Neuronal stem cell (in vitro differentiated cells): Measurements from ENCODE around the gene LSAMP.

ENCODE experiments used
- DNase-seq: peaks from one replicate; pipeline ENCODE4 v3.0.0-alpha.2; 2013; ENCODE audit warnings: low spot score
- H2AFZ ChIP-seq: one replicate; pipeline ENCODE4 v1.6.1; 2013; ENCODE audit warnings: mild to moderate bottlenecking, low read length, inconsistent platforms
- H2AK5ac ChIP-seq: 2 replicates; pipeline ENCODE4 v1.6.1; 2013; ENCODE audit warnings: low read depth, mild to moderate bottlenecking, inconsistent platforms, low read length, moderate library complexity, mixed read lengths
- H2BK120ac ChIP-seq: 2 replicates; pipeline ENCODE4 v1.6.1; 2013; ENCODE audit warnings: low read depth, mild to moderate bottlenecking, inconsistent platforms, low read length, moderate library complexity, mixed read lengths
- H2BK12ac ChIP-seq: one replicate; pipeline ENCODE4 v1.6.1; 2013; ENCODE audit warnings: low read length, inconsistent platforms
- H2BK15ac ChIP-seq: 2 replicates; pipeline ENCODE4 v1.6.1; 2013; ENCODE audit warnings: mild to moderate bottlenecking, low read length, inconsistent platforms, mixed read lengths
- H2BK5ac ChIP-seq: one replicate; pipeline ENCODE4 v1.6.1; 2013; ENCODE audit warnings: inconsistent platforms, mild to moderate bottlenecking, low read length, moderate library complexity
- H3K14ac ChIP-seq: one replicate; pipeline ENCODE4 v1.6.1; 2013; ENCODE audit warnings: low read length, inconsistent platforms
- H3K18ac ChIP-seq: 2 replicates; pipeline ENCODE4 v1.6.1; 2013; ENCODE audit warnings: low read length, inconsistent platforms
- H3K23ac ChIP-seq: 2 replicates; pipeline ENCODE4 v1.6.1; 2013; ENCODE audit warnings: low read depth, mild to moderate bottlenecking, mixed read lengths, low read length, inconsistent platforms; ENCODE audit not compliant: poor library complexity
- H3K27ac ChIP-seq: replicated peaks from 3 replicates; pipeline ENCODE4 v1.5.1; 2013; ENCODE audit warnings: low read length, inconsistent platforms
- H3K27me3 ChIP-seq, 3 experiments: 2 replicates each; pipeline ENCODE4 v1.6.1; 2013; ENCODE audit warnings: low read length in 3 of 3, mild to moderate bottlenecking in 2 of 3, inconsistent platforms in 1 of 3, low read depth in 1 of 3, mixed read lengths in 1 of 3, moderate library complexity in 1 of 3; ENCODE audit not compliant: control insufficient read depth in 3 of 3, insufficient read depth in 3 of 3
- H3K36me3 ChIP-seq, 2 donors: replicated peaks in 1 of 2; 2 replicates each; pipeline ENCODE4 v1.6.1; 2013; ENCODE audit warnings: low read length in 2 of 2; ENCODE audit not compliant: control insufficient read depth in 2 of 2, insufficient read depth in 2 of 2
- H3K4ac ChIP-seq: 2 replicates; pipeline ENCODE4 v1.6.1; 2013; ENCODE audit warnings: inconsistent platforms, mild to moderate bottlenecking, low read length, moderate library complexity
- H3K4me1 ChIP-seq, 2 donors: 1 replicate in 1 of 2; 2 replicates in 1 of 2; pipeline ENCODE4 v1.6.1; 2013; ENCODE audit warnings: low read length in 2 of 2, low read depth in 1 of 2; ENCODE audit not compliant: control insufficient read depth in 2 of 2, insufficient read depth in 1 of 2
- H3K4me2 ChIP-seq: one replicate; pipeline ENCODE4 v1.6.1; 2013; ENCODE audit warnings: mild to moderate bottlenecking, low read length, inconsistent platforms; ENCODE audit not compliant: insufficient read depth, poor library complexity, severe bottlenecking
- H3K4me3 ChIP-seq, 2 donors: 2 replicates each; pipeline ENCODE4 v1.5.1; 2013; ENCODE audit warnings: low read length in 2 of 2, mild to moderate bottlenecking in 2 of 2, inconsistent platforms in 1 of 2, moderate library complexity in 1 of 2
- H3K79me1 ChIP-seq: one replicate; pipeline ENCODE4 v1.6.1; 2013; ENCODE audit warnings: low read depth, mild to moderate bottlenecking, inconsistent platforms, low read length, moderate library complexity
- H3K9ac ChIP-seq: one replicate; pipeline ENCODE4 v1.6.1; 2013; ENCODE audit warnings: mild to moderate bottlenecking, low read depth, low read length, inconsistent platforms; ENCODE audit not compliant: poor library complexity
- H3K9me3 ChIP-seq, 2 donors: replicated peaks in 1 of 2; 2 replicates each; pipeline versions ENCODE3 to v1.6.1; 2013; ENCODE audit warnings: low read length in 2 of 2, mild to moderate bottlenecking in 2 of 2, inconsistent platforms in 1 of 2, low read depth in 1 of 2, mixed read lengths in 1 of 2, moderate library complexity in 1 of 2; ENCODE audit not compliant: control insufficient read depth in 2 of 2, insufficient read depth in 1 of 2
- H4K8ac ChIP-seq: one replicate; pipeline ENCODE4 v1.6.1; 2013; ENCODE audit warnings: low read depth, mild to moderate bottlenecking, inconsistent platforms, low read length, moderate library complexity
- H4K91ac ChIP-seq: one replicate; pipeline ENCODE4 v1.6.1; 2013; ENCODE audit warnings: low read length, low read depth, mild to moderate bottlenecking, inconsistent platforms; ENCODE audit not compliant: poor library complexity
- WGBS, 2 donors: extraction: QIAGEN DNeasy Blood & Tissue Kit; methylation state at CpG; one replicate each; pipeline ENCODE4 v1.1.7; 2013; ENCODE audit warnings: missing lambda C conversion rate in 2 of 2, mixed read lengths in 1 of 2; ENCODE audit not compliant: insufficient read length in 2 of 2, insufficient replicate concordance in 1 of 2; ENCODE audit errors: extremely low coverage in 2 of 2; 5-methylcytosine and 5-hydroxymethylcytosine counted together

Gene LSAMP

GRCh38 chr3:116445990-116446389 is 703 bp upstream of the LSAMP start:
- no peak overlapping the region for H3K4ac ChIP-seq
- no peak overlapping the region for H2BK15ac ChIP-seq
- no peak for DNase-seq
- peak overlapping the region in 1 of 2 donors; percentile 3 for H3K4me3 ChIP-seq
- H2BK12ac ChIP-seq, result no peak overlapping the region
- H4K91ac ChIP-seq, result no peak overlapping the region
- peak overlapping the region; percentile 27 for H3K9ac ChIP-seq
- H4K8ac ChIP-seq, result no peak overlapping the region
- H3K27ac ChIP-seq, result peak overlapping the region; percentile 80
- peak overlapping the region; percentile 32 for H3K4me2 ChIP-seq
- WGBS, 2 donors, result no CpG with 5 or more reads among the region's 2 CpGs
- no peaks in the 10 kb centered on the region for H3K79me1 ChIP-seq
- no peak overlapping the region for H3K14ac ChIP-seq
- peak overlapping the region; percentile 83 for H2AFZ ChIP-seq
- H2AK5ac ChIP-seq, result no peak overlapping the region
- no peak overlapping the region for H2BK120ac ChIP-seq
- no peaks in the 10 kb centered on the region for H3K27me3 ChIP-seq
- H3K36me3 ChIP-seq, result no peaks in the 10 kb centered on the region
- H3K4me1 ChIP-seq, result peaks cover 6 to 16% of the 10 kb centered on the region in 2 donors
- H3K23ac ChIP-seq, result no peak overlapping the region
- H2BK5ac ChIP-seq, result no peak overlapping the region
- H3K9me3 ChIP-seq, result no peaks in the 10 kb centered on the region
- no peak overlapping the region for H3K18ac ChIP-seq

- H3K27me3 ChIP-seq, result no peaks in the 10 kb centered on the region
- peak overlapping the region; percentile 67 for H3K14ac ChIP-seq
- H3K4ac ChIP-seq, result no peak overlapping the region
- H2BK12ac ChIP-seq, result no peak overlapping the region
- H2AK5ac ChIP-seq, result no peak overlapping the region
- peak overlapping the region; percentile 96 for H2AFZ ChIP-seq
- H3K9ac ChIP-seq, result peak overlapping the region; percentile 95
- no peak overlapping the region for H3K23ac ChIP-seq
- DNase-seq, result no peak
- H2BK15ac ChIP-seq, result no peak overlapping the region
- peaks cover 6 to 16% of the 10 kb centered on the region in 2 donors for H3K4me1 ChIP-seq
- no peak overlapping the region for H4K91ac ChIP-seq
- H3K18ac ChIP-seq, result peak overlapping the region; percentile 88
- no peaks in the 10 kb centered on the region for H3K79me1 ChIP-seq
- H3K9me3 ChIP-seq, result no peaks in the 10 kb centered on the region
- no peak overlapping the region for H4K8ac ChIP-seq
- peak overlapping the region; percentile 77 for H3K4me2 ChIP-seq
- H2BK120ac ChIP-seq, result no peak overlapping the region
- peak overlapping the region; percentile 82 for H3K27ac ChIP-seq
- no CpG with 5 or more reads among the region's 26 CpGs for WGBS, 2 donors
- H2BK5ac ChIP-seq, result no peak overlapping the region
- H3K4me3 ChIP-seq, result peak overlapping the region; percentile 82
- no peaks in the 10 kb centered on the region for H3K36me3 ChIP-seq
Observed at GRCh38 chr3:116444819-116445310, 422 bp downstream of the LSAMP start.

- H2BK15ac ChIP-seq, result no peak overlapping the region
- H3K4me3 ChIP-seq, result peak overlapping the region; percentile 82
- no peaks in the 10 kb centered on the region for H3K27me3 ChIP-seq
- no peak overlapping the region for H2BK5ac ChIP-seq
- no peak overlapping the region for H4K91ac ChIP-seq
- no peaks in the 10 kb centered on the region for H3K9me3 ChIP-seq
- peak overlapping the region; percentile 96 for H2AFZ ChIP-seq
- no peaks in the 10 kb centered on the region for H3K36me3 ChIP-seq
- H3K14ac ChIP-seq, result peak overlapping the region; percentile 67
- no peak overlapping the region for H2AK5ac ChIP-seq
- H3K27ac ChIP-seq, result no peak overlapping the region
- H4K8ac ChIP-seq, result no peak overlapping the region
- H3K23ac ChIP-seq, result no peak overlapping the region
- no peaks in the 10 kb centered on the region for H3K79me1 ChIP-seq
- DNase-seq, result no peak
- H3K9ac ChIP-seq, result peak overlapping the region; percentile 95
- H2BK120ac ChIP-seq, result no peak overlapping the region
- peaks cover 6 to 16% of the 10 kb centered on the region in 2 donors for H3K4me1 ChIP-seq
- no CpG with 5 or more reads among the region's 2 CpGs for whole genome bisulfite sequencing, 2 donors
- peak overlapping the region; percentile 77 for H3K4me2 ChIP-seq
- H3K4ac ChIP-seq, result no peak overlapping the region
- no peak overlapping the region for H2BK12ac ChIP-seq
- peak overlapping the region; percentile 88 for H3K18ac ChIP-seq
Observed at GRCh38 chr3:116444115-116444747, 1.1 kb downstream of the LSAMP start.

- H3K9me3 ChIP-seq, result no peaks in the 10 kb centered on the region
- no peak overlapping the region for H3K23ac ChIP-seq
- no peak overlapping the region for H2BK120ac ChIP-seq
- peak overlapping the region; percentile 5 to 82 for H3K4me3 ChIP-seq
- no peaks in the 10 kb centered on the region for H3K27me3 ChIP-seq
- no peak overlapping the region for H3K4ac ChIP-seq
- H3K4me2 ChIP-seq, result peak overlapping the region; percentile 50
- no peak overlapping the region for H3K18ac ChIP-seq
- no peak overlapping the region for H4K8ac ChIP-seq
- peak overlapping the region; percentile 96 for H2AFZ ChIP-seq
- H2BK12ac ChIP-seq, result no peak overlapping the region
- H2BK5ac ChIP-seq, result no peak overlapping the region
- no peak overlapping the region for H3K9ac ChIP-seq
- H3K14ac ChIP-seq, result no peak overlapping the region
- H2AK5ac ChIP-seq, result no peak overlapping the region
- H3K4me1 ChIP-seq, result peaks cover 6 to 16% of the 10 kb centered on the region in 2 donors
- H3K36me3 ChIP-seq, result no peaks in the 10 kb centered on the region
- H4K91ac ChIP-seq, result no peak overlapping the region
- no CpG with 5 or more reads among the region's 4 CpGs for WGBS, 2 donors
- H2BK15ac ChIP-seq, result no peak overlapping the region
- no peak for DNase-seq
- H3K27ac ChIP-seq, result no peak overlapping the region
- H3K79me1 ChIP-seq, result no peaks in the 10 kb centered on the region
Observed at GRCh38 chr3:116443191-116443661, 2.1 kb downstream of the LSAMP start.
